HG03571 (cell line): Measurements from ENCODE around the gene ABHD16A.

Experiments used
- ATAC-seq: cut with Tn5 transposase; IDR thresholded peaks from one replicate; pipeline ENCODE4 v1.9.1; 2021; ENCODE audit not compliant: unreplicated experiment

The ABHD16A gene

DNA sequence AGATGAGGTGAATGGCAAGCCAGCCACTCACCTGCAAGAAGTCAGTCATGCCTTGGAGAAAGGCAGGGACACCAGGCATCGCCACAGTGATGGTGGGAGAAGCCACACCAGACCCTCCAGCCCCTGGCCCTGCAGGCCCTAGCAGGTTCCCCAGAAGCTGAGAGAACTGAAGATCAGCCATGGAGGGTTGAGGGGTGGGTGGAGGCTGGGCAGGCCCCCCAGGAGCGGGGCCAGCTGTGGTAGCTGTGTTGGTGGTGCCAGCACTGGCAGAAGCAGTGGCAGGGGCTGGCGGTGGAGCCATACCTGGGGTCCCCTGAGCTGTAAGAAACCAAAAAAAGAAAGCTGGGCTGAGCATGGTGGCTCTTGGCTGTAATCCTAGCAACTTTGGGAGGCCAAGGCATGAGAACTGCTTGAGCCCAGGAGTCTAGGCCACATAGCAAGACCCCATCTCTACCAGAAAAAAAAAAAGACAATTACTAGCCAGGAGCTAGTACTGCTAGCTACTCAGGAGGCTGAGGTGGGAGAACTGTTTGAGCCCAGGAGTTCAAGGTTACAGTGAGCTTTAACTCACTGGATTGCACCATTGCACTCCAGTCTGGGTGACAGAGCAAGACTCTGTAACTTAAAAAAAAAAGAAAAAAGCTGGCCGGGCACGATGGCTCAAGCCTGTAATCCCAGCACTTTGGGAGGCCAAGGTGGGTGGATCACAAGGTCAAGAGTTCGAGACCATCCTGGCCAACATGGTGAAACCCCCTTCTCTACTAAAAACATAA is 60.1 kb downstream of the ABHD16A start:
- ATAC-seq: no peak

DNA sequence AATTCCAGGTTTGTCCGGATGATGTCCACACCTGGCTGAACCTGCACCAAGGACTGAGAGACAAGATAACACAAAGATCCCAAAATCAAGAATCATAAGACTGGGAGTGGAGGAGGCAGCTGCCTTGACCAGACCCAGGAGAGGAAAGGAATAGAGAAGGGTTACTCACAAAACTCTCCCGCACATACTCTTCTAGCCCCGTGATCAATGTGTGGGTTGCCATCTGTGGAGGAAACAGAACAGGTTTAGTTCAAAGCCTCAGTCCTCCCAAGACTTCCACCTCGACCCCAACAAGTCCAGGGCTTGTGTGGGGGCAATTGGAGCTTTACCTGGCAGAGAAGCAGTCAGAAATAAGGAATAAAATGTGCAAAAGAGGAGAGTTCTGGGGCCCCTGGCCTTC is 61.8 kb downstream of the ABHD16A start:
- ATAC-seq: no peak

DNA sequence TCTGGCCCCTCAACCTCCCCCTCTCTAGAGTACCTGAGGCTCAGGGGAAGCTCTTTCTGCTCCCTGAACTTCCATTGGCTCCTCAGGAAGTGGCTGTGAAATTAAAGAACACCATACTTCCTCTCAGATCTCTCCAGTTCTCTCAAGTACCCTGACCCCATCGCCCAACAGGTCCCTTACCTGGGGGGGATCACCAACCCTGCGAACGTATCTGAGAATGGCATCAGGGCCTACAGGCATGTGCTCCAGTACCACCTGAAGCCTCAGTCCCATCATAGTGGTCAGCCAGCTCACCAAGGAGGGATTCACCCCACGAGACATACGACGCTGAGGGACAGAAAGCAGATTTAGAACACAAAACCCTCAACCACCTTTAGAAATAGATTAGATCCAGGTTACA is 62.5 kb downstream of the ABHD16A start:
- no peak for ATAC-seq

DNA sequence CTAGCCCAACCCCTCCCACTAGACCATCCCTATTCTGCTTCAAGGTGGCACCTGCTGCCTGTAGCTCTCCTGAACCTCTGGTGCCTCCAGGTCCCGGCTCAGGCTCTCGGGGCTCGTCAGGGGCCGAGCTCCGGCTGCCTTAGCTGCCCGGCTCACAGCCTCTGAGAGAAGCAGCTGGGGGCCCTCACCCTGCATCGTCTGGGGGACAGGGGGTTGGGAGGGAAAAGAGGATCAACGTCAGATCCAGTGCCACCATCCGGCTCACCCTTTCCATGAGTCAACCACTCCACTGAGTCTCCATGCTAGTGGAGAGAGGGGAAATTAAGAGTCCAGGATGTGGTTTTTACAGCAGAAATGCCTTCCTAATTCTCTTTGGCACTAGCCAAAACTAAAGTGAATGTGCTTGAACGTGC is 63.7 kb downstream of the ABHD16A start:
- no peak for ATAC-seq

DNA sequence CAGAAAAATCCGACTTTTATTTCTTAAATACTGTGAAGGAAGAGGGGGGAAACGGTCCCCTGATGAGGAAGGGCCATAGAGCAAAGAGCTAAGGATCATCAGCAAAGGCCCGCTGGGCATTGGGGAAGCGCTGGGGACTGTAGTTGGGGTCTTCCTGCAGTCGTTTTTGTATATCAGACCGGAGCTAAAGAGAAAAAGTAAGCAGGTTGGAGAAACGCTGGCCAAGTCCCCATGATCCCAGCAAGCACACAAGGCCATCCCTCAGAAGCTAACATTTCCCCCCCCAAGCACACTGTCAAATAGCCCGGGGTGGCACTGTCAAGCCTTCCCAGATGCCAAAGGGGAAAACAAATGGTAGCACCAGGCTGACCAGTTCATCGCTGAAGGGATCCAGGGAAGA is 64.1 kb downstream of the ABHD16A start:
- no peak for ATAC-seq
